Measurements from ENCODE around the gene TRIM62.
A peak's percentile ranks its signal among the peaks of the same experiment; 100 is the strongest.
"Not testable (repeated sequence)": the region's sequence is repeated elsewhere in the genome, so short reads cannot be mapped to it uniquely, and the experiment has no call there.

TRIM62 gene

DNA sequence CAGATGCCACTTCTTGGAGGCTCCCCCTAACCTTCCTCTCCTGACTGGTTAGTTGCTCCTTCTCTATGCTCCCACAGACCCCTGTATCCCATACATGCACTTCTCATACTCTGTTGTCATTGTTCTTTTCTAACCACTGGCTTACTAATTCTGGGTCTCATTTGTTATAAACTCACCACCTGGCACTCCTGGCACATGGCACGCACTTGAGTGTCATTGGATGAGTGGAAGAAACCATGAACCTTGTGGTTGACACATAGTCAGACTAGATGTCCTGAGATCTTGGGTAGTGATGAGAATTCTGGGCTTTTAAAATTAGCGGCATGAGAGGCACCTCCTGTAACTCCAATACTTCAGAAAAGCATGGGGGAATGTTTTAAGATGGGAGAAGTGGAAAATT is 49.3 kb downstream of the TRIM62 start:
- no peak for DNase-seq (ENCODE audit: low spot score)

DNA sequence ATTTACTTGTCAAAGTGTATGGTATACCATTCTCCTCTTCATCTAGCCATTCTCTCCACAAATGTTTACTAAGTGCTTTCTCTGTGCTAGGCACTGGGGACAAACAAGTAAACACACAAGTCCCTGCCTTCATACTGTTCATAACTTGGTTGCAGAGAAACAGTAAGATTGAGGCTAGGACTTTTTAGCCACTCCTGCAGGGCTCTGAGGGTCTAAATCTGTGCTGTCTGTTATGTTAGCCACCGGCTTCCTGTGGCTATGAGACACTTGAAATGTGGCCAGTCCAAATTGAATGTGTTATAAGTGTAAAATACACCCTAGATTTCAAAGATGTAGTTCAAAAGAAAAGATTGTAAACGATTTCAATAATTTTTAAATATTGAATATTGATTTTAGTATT is 50.7 kb downstream of the TRIM62 start:
- no peak for DNase-seq (ENCODE audit: low spot score)

DNA sequence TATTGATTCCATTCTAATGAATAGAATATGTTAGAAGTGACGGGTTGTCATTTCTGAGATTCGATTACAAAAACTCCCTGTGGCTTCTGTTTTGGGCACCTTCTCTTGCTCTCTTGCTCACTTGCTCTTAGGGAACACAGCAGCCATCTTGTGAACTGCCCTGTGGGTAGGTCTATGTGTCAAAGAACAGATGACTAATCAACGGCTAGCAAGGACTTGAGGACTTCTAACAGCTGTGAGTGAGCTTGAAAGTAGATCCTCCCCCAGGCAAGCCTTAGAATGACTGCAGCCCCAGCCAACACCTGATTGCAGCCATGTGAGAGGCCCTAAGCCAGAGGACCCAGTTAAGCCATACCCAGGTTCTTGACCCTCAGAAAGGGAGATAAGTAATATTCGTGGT is 51.5 kb downstream of the TRIM62 start:
- DNase-seq (ENCODE audit: low spot score), result no peak

DNA sequence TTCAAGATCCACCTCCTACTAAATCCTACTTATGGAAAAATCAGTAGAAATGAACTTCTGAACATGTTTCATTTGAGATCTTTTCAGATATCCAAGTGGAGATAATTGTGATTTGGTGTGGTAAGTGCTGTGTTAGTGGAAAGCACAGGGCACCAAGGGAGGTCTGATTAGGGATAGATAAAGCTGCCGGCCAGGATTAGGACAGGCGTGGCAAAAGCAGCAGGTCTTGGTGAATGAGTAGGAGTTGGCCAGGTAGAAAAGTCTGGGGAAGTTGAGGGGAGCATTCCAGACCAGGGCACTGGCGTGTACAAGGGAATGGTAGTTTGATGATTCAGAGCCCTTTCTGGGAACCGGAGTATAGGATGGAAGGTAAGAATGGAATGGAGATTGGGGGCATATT is 53.1 kb downstream of the TRIM62 start:
- no peak for DNase-seq (ENCODE audit: low spot score)

DNA sequence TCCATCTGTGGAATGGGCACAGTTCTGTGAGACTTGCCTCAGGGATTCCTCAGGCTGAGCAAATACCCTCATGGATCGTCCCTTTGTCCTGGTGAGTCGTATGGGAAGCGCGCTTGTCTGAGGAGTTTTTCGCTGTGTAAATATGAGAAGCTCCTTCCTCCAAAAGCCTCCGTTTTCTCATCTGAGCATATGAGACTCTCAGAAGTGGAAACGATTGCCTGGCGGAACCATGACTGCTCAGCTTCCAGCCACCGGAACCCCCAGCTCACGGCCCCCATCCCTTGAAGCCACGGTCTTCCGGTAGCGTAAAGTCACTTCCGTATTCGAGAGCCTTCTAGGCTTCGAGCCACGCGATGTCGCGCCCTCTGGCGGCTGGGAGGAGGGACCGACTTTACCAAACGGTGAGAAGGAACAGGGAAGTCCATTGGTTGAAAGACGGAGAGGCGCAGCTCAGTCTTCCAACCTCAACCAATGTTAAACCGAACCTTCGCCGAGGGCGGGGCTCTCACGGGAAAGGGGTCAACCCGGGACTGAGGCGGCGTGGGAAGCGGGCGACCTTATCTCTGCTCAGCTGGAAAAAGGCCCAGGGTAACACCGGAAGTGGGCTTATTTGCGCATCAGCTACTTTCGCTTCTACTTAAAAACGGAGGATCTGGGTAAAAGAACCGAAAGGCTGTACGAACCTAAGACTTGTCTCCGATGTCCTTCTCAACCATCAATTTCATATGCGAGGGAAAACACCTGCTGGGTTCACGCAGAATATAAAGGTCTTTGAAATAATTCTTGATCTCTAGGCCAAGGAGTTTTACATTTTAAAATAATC is 54.6 kb downstream of the TRIM62 start:
- DNase-seq (ENCODE audit: low spot score), result peak; percentile 98

DNA sequence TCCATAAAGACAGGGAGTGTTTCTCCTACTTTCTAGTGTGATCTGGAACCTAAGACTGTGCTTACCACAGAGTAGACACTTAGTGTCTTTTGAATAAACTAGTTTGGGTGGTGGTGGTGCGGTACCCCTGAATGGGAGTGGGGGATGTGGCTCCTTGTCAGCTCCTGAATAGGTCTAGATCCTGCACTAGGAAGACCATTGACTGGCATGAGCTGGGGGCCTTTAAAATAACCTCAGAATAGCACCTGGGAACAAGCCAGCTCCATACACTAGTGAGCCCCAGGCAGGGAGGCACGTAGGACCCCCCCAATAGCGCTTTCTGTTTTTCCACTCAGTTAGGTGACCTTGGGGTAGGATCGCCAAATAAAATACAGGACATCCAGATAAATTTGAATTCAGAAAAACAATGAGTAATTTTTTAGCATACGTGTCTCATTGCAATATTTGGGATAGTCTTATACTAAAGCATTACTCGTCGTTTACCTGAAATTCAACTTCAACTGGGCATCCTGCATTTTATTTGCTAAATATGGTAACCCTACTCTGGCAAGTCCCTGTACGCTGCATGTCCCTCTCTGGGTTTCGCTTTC is 55.3 kb downstream of the TRIM62 start:
- no peak for DNase-seq (ENCODE audit: low spot score)

DNA sequence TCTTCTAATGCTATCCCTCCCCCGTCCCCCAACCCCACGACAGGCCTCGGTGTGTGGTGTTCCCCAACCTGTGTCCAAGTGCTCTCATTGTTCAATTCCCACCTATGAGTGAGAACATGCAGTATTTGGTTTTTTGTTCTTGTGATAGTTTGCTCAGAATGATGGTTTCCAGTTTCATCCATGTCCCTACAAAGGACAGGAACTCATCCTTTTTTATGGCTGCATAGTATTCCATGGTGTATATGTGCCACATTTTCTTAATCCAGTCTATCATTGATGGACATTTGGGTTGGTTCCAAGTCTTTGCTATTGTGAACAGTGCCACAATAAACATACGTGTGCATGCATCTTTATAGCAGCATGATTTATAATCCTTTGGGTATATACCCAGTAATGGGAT is 57.2 kb downstream of the TRIM62 start:
- not testable (repeated sequence) for DNase-seq (ENCODE audit: low spot score)

DNA sequence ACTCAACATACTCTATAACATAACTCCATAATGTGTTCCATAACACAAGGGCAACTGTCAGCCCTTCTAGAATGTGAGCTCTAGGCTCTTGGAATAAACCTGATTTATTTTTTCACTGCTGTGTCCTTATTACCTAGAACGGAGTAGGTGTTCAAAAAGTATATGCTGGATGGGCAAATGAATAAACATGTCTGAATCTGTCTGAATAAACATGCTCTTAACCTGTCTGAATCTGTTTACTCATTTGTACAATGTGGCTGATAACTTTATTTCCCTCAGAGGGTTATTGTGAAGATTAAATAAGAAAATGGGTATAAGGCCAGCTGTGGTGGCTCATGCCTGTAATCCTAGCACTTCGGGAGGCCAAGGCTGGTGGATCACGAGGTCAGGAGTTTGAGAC is 58.6 kb downstream of the TRIM62 start:
- DNase-seq (ENCODE audit: low spot score), result no peak

DNA sequence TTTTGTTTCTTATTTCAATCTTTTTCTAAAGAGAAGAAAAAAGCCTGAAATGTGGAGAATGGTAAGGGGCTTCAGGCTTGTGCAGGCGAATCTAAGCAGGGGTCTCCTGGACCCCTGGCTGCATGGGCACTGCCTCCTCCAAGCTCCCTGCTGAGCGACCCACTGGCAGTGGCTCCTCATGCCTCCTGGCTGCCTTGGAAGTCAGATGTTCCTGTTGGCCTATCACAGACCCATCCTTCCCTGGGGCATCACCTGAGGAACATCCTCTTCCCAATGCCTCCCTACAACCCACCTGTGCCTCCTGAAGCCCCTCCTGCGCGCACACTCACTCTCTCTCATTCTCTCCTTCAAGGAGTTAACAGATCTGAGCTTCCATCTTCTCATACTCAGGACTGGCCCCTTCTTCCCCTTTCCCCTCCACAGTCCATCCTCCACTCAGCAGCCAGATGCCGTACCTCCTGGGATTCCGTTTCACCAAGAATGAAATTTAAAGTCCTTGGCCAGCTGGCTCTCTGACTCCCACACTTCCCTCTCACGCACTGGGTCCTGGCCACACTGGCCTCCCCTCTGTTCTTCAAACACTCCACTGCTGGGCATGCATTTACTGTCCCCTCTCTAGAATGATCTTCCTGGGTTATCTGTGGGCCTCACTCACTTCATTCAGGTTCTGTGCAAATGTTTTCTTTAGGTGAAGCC is 59.2 kb downstream of the TRIM62 start:
- DNase-seq (ENCODE audit: low spot score), result no peak

DNA sequence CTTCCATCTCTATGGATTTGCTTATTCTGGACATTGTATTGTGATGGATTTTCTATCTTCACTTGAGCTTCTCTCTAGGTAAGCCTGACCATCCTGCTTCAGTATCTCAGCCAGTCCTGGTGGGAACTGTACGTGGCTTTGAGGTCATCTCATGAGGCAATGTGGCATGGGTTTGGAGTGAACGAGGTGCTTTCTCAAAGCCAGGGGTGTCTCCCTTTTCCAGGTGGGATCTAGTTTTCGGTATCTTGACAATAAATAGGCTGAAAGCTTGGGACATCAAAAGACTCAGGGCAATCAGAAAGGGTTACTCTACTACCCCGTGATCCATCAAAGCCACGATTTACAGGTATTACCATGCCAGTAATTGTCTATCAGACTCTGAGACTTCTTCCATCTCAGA is 60.1 kb downstream of the TRIM62 start:
- no peak for DNase-seq (ENCODE audit: low spot score)

DNA sequence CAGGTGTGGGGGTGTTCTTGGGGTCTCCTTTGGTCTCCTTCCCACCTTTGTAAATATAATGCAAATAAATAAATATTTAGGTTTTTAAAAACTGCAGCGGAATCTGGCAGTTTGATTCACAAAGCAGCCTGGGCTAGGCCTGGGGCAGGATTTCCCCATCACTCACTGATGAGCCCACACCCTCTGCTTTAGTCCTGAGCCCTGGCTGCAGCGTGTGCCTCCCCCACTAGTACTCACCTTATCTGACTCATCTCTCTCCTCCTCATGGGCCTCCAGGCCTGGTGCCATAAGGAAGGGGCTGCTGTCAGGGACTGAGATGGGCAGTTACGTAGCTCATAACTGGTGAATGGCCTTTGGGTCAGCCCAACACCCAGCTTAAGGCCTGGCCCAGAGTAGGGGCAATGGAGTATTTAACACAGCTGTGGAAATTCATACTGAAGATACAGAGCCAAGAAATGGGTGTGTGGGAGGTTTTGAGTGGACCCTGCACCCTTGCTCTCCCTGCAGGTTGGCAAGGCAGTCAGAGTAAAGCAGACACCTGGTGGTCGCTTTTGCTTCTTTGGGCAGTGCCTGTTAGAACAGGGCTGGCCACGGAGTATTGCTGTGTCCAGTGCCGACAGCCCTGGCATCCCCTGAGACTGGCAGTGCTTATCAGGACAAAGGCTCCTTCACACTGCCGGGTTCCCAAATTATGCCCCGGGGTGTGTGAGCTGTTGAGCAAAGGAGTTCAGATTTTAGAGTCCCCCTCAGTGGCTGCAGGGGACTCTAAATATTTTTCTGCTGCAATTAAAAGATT is 61.2 kb downstream of the TRIM62 start:
- no peak for DNase-seq (ENCODE audit: low spot score)

DNA sequence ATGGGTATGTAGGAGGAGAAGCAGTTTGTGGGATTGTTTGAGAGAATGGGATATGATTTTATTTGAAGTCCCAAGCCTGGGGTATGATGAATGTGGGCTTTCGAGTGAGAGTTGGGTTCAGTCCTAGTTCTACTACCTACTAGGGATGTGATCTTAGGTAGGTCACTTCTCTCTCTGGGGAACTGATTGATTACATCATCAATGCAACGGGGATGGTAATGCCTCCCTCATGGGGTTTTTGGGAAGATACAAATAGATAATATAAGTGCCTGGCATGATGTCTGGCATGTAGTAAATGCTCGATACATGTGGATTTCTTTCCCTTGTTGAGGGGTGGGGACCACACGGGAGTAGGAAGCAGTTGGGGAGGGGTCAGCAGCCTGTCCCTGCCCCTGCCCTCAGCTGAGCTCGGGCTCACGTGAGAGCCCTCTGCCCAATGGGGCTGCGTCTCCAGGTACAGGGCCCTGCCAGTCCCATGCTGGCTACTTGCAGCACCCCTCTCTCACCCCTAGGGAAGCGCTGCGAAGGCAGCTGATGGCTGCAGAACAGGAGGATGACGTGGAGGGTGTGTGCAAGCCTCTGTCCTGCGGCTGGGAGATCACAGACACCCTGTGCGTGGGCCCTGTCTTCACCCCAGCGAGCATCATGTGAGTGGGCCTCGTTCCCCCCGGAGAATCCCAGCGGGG is 62.2 kb downstream of the TRIM62 start:
- DNase-seq (ENCODE audit: low spot score), result no peak

DNA sequence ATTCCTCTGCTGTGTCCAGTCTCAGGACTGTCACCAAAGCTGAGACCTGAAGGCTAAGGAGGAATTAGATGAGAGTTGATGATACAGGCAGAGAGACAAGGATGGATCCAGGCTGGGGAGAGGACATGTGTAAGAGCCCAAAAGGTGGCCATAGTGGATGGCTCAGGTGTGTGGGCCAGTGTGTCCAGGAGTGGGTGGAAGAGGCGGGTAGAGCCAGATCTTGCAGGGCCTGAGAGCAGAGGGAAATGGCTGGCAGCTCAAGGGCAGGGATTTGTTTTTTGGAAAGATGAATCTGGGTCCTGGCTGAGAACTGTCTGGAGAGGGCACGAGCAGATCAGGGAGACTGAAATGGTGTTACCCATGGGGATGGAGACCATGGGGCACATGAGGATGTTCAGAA is 62.8 kb downstream of the TRIM62 start:
- DNase-seq (ENCODE audit: low spot score), result no peak

DNA sequence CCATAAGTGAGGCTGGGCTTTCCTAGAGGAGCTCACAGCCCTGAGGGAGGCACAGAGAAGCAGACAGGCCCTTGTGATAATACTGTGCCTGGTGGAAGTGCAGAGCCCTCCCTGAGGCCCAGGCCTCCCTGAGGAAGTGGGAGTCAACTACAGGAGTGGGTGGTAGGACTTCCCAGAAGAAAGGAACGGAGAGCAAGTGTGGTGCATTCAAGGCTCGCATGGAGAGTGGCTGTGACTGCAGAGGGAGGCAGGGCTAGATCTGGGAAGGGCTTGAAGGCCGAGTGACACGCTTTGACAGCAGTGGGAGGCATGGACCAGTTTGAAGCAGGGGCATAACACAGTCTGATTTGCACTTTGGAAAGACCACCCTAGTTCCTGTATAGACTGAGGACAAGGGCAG is 63.6 kb downstream of the TRIM62 start:
- no peak for DNase-seq (ENCODE audit: low spot score)

DNA sequence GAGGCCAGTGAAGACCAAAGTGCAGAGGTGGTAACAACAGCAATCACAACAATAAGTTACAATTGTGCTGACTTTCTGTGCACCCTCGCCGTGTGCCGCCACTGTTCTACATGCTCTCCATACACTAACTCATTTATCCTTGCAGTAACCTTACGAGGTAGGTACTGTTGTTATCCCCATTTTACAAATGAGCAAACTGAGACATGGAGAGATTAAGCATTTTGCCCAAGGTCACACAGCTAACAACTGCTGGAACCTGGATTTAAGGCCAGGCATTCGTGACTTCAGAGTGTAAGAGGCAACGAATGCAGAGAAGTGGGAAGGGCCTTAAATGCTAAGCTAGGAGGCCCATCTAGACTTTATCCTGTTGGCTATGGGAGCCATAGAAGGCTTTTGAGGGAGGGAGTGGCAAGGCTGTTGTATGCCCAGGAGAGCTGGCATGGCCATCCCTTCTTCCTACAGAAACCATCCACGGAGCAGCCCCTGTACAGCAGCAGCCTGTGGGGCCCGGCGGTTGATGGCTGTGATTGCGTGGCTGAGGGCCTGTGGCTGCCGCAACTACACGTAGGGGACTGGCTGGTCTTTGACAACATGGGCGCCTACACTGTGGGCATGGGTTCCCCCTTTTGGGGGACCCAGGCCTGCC is 64.3 kb downstream of the TRIM62 start:
- no peak for DNase-seq (ENCODE audit: low spot score)

DNA sequence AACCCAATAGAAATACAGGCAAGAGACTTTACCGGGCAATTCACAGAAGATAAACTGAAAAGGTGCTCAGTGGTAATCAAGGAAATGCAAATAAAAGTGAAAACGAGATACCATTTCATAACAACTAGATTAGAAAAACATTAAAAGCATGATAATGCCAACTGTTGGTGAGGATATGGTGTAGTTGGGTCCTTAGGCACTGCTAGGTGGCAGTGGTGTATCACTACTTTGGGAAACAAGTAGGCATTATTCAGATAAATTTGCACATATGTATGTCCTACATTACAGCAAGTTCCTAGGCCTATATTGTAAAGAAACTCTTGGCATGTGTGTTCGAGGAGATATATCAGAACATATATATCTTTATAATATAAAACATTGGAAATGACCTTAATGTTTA is 69.9 kb downstream of the TRIM62 start:
- DNase-seq (ENCODE audit: low spot score), result no peak

DNA sequence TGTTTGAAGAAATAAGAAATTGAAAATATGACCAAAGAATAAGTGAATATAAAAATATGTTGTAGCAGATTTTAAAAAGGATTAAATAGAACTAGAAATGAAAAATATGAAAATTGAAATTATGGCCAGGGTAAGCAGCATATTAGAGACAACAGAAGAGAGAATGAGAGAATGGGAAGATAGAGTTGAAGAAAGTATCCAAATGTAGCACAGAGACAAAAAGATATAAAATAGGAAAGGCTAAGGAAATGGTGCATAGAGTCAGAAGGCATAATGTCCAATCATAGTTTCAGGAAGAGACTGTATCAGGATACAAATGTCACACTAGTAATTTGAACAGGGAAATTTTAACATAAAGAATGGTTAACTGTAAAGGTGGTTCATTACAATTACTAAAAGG is 71.4 kb downstream of the TRIM62 start:
- no peak for DNase-seq (ENCODE audit: low spot score)

DNA sequence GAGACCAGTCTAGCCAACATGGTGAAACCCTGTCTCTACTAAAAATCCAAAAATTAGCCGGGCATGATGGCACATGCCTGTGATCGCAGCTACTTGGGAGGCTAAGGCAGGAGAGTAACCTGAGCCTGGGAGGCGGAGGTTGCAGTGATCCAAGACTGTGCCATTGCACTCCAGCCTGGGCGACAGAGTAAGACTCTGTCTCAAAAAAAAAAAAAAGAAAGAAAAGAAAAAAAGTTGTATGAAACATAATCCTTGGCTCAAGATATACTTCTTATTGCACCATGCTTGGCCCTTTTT is 81.8 kb downstream of the TRIM62 start:
- not testable (repeated sequence) for DNase-seq (ENCODE audit: low spot score)

DNA sequence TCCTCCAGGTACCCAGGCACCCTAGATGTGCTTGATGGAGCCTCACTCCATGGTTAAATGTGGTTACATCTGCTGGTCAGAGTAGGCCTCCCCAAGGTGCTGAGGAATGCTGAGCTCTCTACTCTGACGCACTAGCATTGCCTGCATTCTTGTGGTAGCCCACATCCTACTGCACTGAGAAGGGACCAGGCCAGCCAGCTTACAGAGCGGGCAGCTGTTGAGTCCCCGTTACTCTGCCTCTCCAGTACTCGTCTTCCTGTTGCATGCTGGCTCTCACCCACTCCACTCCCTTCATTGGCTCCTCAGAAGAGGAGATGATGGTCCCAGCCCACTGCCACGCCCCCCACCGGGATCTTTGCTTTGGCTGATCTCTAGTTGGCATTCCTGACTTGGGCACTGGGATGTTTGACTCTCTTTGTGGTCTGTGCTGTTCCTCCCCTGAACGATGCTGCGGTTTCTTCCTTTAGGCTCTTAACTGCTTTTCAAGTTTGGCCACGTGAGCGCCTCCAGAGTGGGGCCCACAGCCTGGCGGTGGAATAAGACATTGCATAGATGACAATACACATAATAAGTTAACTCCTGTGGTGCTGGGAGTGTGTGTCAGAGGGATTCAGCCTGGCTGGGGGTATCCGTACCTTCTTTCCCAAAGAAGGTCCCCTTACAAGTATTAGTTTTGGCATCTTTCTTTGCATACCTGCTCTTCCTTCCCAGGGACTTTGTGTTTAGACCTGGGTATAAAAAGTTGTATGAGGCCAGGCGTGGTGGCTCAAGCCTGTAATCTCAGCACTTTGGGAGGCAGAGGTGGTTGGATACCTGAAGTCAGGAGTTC is 82.3 kb downstream of the TRIM62 start:
- DNase-seq (ENCODE audit: low spot score), result peak; percentile 79

DNA sequence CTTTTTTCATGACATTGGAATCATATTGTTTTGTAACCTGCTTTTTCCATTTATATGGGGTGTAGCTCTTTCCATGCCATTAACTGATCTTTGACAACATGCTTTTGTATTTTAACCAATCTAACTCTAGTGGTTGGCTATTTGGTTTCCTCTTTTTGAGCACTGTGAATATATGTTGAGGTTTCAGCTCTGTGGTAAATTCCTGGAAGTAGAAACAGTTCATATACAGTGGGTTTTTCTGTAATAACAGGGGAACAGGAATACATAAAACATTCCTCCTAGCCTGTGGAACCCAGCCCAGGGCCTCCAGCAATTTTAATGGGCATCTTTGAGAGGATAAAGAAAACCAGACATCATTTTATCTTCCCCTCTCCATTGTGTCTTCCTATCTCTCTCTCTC is 83.5 kb downstream of the TRIM62 start:
- no peak for DNase-seq (ENCODE audit: low spot score)

DNA sequence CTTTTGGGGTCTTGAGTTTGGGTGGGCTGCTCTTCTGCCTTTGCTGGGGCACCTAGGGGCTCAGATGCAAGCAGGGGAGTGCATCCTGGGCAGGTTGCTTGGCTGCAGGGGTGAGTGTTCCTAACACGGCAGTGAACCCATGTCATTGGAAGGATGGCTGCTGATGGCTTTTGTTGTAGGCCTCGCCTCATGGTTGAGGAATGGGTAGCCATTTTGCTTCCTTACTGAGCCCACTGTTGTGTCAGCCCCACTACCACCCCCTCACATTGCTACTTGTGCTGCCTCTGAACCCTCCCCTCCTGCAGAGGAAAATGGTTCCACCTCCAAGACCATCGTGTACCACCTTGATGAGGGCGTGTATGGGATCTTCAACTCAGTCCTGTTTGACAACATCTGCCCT is 84.1 kb downstream of the TRIM62 start:
- no peak for DNase-seq (ENCODE audit: low spot score)
